ENCODE results near the gene RPL29. TPM values are rescaled to one million over a fixed set of nuclear protein-coding genes. Genes with fewer than 3 reads are reported as not detected.

The RPL29 gene
- total and polyA plus RNA-seq, 2 of the 8 experiments (the other 6 are each of a cell fraction or from before 2014, with no cell fraction given), result 1,467 to 2,660 TPM

DNA sequence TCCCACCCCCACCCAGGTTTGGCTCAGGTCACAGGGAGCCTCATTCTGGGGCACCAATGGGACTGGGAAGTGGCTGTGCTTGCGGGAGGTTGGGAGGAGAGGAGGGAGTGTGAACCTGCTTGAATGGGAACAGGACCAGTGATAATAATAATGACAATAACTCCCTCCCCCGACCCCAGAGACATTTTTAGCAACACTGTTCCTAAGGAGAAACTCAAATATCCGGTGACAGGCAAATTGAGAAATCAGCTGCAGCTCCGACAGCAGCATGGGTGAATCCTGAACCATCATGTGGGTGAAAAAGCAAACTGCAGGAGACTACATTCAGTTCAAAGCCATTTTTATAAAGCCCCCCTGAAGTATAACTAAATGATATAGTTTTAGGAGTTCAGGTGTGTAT, 11.6 kb upstream of the RPL29 start (continued):
- TF ChIP-seq, protein P1, sequence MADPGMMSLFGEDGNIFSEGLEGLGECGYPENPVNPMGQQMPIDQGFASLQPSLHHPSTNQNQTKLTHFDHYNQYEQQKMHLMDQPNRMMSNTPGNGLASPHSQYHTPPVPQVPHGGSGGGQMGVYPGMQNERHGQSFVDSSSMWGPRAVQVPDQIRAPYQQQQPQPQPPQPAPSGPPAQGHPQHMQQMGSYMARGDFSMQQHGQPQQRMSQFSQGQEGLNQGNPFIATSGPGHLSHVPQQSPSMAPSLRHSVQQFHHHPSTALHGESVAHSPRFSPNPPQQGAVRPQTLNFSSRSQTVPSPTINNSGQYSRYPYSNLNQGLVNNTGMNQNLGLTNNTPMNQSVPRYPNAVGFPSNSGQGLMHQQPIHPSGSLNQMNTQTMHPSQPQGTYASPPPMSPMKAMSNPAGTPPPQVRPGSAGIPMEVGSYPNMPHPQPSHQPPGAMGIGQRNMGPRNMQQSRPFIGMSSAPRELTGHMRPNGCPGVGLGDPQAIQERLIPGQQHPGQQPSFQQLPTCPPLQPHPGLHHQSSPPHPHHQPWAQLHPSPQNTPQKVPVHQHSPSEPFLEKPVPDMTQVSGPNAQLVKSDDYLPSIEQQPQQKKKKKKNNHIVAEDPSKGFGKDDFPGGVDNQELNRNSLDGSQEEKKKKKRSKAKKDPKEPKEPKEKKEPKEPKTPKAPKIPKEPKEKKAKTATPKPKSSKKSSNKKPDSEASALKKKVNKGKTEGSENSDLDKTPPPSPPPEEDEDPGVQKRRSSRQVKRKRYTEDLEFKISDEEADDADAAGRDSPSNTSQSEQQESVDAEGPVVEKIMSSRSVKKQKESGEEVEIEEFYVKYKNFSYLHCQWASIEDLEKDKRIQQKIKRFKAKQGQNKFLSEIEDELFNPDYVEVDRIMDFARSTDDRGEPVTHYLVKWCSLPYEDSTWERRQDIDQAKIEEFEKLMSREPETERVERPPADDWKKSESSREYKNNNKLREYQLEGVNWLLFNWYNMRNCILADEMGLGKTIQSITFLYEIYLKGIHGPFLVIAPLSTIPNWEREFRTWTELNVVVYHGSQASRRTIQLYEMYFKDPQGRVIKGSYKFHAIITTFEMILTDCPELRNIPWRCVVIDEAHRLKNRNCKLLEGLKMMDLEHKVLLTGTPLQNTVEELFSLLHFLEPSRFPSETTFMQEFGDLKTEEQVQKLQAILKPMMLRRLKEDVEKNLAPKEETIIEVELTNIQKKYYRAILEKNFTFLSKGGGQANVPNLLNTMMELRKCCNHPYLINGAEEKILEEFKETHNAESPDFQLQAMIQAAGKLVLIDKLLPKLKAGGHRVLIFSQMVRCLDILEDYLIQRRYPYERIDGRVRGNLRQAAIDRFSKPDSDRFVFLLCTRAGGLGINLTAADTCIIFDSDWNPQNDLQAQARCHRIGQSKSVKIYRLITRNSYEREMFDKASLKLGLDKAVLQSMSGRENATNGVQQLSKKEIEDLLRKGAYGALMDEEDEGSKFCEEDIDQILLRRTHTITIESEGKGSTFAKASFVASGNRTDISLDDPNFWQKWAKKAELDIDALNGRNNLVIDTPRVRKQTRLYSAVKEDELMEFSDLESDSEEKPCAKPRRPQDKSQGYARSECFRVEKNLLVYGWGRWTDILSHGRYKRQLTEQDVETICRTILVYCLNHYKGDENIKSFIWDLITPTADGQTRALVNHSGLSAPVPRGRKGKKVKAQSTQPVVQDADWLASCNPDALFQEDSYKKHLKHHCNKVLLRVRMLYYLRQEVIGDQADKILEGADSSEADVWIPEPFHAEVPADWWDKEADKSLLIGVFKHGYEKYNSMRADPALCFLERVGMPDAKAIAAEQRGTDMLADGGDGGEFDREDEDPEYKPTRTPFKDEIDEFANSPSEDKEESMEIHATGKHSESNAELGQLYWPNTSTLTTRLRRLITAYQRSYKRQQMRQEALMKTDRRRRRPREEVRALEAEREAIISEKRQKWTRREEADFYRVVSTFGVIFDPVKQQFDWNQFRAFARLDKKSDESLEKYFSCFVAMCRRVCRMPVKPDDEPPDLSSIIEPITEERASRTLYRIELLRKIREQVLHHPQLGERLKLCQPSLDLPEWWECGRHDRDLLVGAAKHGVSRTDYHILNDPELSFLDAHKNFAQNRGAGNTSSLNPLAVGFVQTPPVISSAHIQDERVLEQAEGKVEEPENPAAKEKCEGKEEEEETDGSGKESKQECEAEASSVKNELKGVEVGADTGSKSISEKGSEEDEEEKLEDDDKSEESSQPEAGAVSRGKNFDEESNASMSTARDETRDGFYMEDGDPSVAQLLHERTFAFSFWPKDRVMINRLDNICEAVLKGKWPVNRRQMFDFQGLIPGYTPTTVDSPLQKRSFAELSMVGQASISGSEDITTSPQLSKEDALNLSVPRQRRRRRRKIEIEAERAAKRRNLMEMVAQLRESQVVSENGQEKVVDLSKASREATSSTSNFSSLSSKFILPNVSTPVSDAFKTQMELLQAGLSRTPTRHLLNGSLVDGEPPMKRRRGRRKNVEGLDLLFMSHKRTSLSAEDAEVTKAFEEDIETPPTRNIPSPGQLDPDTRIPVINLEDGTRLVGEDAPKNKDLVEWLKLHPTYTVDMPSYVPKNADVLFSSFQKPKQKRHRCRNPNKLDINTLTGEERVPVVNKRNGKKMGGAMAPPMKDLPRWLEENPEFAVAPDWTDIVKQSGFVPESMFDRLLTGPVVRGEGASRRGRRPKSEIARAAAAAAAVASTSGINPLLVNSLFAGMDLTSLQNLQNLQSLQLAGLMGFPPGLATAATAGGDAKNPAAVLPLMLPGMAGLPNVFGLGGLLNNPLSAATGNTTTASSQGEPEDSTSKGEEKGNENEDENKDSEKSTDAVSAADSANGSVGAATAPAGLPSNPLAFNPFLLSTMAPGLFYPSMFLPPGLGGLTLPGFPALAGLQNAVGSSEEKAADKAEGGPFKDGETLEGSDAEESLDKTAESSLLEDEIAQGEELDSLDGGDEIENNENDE (IDR thresholded peaks at IDR 0.05; ENCODE audit: insufficient replicate concordance, low read length), result no peak
- no peak for TF ChIP-seq KDM5A (IDR thresholded peaks at IDR 0.05; ENCODE audit: low read length)
